H7 (cell line): ENCODE data around the gene MACIR. TPM values are rescaled to one million over a fixed set of nuclear protein-coding genes. Genes with fewer than 3 reads are reported as not detected.
"Not testable (repeated sequence)": the region's sequence is repeated elsewhere in the genome, so short reads cannot be mapped to it uniquely, and the experiment has no call there.

ENCODE experiments used
- DNase-seq: peaks from one replicate; pipeline ENCODE4 v3.0.0; 2012
- H3K27me3 ChIP-seq: 2 replicates; pipeline ENCODE4 v1.6.0; 2011; ENCODE audit warnings: mild to moderate bottlenecking, low read length; ENCODE audit not compliant: control insufficient read depth, insufficient read depth
- H3K36me3 ChIP-seq: replicated peaks from 2 replicates; pipeline ENCODE4 v1.5.1; 2011; ENCODE audit warnings: low read length; ENCODE audit not compliant: control insufficient read depth, insufficient read depth
- H3K4me3 ChIP-seq: 2 replicates; pipeline ENCODE4 v1.5.1; 2011; ENCODE audit warnings: low read depth, mild to moderate bottlenecking, control low read depth, low read length, moderate library complexity; ENCODE audit not compliant: insufficient read depth
- total RNA-seq: library from RNA; depleted of rRNA; stranded (reverse); fragments of >200 nt; shearing (Covaris generic); gene quantifications from 2 replicates; pipeline ENCODE4 v1.2.3, GENCODE V29; 2014; rRNA removed

Gene MACIR, protein sequence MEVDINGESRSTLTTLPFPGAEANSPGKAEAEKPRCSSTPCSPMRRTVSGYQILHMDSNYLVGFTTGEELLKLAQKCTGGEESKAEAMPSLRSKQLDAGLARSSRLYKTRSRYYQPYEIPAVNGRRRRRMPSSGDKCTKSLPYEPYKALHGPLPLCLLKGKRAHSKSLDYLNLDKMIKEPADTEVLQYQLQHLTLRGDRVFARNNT
- 15.0 and 16.0 TPM in 2 replicates for total RNA-seq

DNA sequence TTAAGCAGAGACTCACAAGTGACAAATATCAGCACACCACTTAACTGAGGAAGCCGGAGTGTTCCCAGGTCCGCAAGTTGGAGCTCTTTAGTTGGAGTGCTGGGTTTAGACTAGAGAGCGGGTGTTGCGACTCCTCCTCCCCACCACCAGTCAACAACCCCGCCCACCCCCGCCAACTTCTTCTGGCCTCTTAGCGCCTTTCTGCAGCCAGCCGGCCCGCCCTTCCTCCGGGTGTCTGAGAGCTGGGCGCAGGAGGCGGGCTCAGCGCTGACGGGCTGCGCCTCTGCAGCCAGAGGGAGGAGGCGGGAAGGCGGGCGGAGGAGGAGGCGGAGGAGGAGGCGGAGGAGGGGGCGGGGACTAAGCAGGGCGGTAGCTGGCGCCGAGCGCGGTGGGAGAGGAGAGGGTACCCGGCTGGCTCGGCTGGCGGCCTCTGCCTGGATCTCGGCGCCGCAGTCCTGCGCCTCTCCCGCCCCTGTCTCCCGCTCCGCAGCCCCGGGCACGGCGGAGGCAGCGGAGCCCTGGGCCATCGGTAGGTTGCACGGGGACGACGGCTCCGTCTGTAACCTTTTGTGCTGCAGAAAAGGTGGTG is at the start of gene MACIR:
Gene MACIR (plus strand): TSS at position 396 of the 589 bp plus-strand sequence. CDS start 17,157 bp downstream, outside the sequence.
- Histone ChIP-seq H3K36me3 (no peaks in the 10 kb centered on the region), H3K27me3 (no peaks in the 10 kb centered on the region), H3K4me3 (peak within 1 kb of the TSS; percentile 91)
- DNase-seq: peak; percentile 89

DNA sequence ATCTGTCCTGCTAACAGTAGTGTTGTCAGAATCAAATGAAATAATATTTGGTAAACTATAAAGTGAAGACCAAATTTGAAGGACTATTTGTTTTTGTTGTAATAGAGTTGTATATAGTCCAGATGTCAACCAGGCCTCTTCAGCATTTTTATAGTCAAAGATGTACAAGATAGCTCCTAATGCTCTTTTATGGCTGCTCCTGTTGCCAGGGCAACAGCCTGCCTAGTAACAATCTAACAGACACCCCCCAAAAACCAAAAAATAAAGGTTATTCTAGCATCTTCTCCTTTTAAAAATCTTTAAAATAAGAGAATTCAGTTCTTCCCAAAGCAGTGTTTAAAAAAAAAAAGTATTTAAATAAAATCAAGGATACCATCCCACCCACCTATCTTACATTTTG is 49.5 kb upstream of the MACIR start:
- H3K4me3 ChIP-seq: no peak overlapping the region
- H3K27me3 ChIP-seq: no peaks in the 10 kb centered on the region
- no peak for DNase-seq
- H3K36me3 ChIP-seq: no peaks in the 10 kb centered on the region

DNA sequence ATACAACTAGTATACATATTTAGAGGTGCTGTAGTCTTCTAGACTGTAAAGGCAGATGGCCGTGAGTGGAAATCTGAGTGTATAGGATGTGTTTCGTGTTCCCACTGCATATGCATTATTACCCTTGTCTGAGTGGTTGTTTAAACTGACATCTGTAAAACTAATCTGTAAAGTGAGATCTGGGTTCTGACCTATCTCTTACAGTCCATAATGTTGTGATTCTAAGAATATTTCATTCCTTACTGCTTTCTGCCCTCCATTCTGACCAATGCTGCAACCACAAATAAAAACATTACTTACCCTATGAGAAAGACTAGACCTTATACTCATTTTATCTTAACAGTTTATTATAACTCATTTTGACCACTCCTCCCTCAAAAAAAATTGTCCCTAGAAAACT is 47.6 kb upstream of the MACIR start:
- H3K4me3 ChIP-seq: no peak overlapping the region
- H3K36me3 ChIP-seq: no peaks in the 10 kb centered on the region
- no peak for DNase-seq
- H3K27me3 ChIP-seq: no peaks in the 10 kb centered on the region

DNA sequence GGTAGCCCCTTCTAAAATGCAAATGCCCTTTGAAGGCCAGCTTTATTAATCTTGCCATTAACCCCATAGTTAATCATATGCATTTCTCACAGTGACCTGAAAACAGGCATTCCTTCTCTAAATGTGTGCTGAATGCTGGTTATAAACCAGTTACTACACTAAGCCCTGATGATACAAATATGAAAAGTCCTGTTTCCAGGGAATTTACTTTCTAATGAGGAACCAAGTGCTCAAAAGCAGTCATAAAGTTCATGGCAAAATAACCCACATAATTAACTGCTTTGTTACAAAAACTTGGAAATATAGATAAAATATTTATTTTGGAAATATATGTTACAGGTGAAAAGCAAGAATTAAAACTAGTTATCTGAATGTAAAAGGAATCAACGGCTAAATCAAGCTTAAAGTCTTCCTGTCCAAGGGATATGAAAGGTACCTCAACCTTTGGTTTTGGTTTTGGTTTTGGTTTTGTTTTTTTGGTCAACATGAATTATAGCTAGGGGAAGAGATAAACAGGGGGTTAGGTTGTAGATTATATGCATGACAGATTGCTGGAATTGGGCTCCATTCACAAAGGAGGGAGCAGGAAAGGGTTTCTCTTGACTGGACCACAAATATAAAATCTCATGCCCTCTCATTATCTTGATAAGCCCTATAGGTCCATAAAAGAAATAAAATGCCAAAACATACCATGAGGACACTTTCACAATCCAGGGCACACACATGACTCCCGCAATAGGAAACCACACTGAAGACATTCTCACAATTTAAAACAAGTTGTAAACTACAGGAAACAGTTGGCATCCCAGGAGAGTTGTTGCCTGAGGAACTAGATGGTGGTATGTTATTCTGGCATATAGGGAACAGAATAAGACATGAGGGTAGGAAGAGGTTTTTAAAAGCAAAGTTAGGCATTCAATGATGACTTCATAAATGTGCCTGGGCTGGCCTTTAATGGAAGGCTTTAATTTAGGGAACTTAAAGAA is 46.7 kb upstream of the MACIR start:
- Histone ChIP-seq H3K36me3 (no peaks in the 10 kb centered on the region), H3K27me3 (no peaks in the 10 kb centered on the region), H3K4me3 (no peak overlapping the region)
- no peak for DNase-seq

DNA sequence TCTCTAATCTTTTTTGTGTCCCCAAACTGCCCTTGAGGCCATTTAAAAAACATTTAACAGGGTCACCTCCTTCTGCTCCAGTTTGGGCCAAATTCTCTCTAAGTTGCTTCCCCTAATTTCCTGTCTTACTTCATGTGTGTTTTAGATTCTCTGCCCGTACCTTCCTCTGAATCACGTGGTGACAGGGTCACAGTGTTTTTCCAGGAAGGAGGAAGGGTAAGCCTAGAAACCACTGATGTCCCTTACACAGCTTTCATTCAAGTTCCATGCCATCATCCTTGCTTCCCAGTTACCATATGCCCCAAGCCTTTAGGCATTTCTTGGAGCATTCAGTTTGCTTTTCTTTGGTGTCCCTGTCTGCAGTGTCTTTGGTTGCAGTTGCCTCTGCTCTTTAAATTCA is 42.4 kb upstream of the MACIR start:
- Histone ChIP-seq H3K27me3 (no peaks in the 10 kb centered on the region), H3K36me3 (no peaks in the 10 kb centered on the region), H3K4me3 (no peak overlapping the region)
- peak; percentile 4 for DNase-seq

DNA sequence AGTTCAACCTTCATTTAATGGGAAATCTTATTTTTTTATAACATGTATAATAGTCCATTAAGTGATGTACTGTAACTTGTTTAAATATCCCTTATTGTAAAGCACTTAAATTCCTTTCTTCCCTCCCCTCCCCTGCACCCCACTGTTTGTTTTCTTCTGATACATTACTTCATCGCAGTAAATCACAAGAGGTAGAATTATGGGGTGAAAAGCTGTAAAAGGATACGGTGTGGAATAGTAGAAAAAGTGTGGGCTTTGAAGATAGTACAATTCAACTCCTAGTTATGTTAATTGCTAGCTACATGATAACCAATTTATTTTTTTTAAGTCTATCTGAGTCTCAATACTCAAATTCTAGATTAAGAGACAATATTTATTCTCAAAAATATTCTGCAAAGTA is 41.9 kb upstream of the MACIR start:
- Histone ChIP-seq H3K36me3 (no peaks in the 10 kb centered on the region), H3K27me3 (no peaks in the 10 kb centered on the region), H3K4me3 (no peak overlapping the region)
- no peak for DNase-seq

DNA sequence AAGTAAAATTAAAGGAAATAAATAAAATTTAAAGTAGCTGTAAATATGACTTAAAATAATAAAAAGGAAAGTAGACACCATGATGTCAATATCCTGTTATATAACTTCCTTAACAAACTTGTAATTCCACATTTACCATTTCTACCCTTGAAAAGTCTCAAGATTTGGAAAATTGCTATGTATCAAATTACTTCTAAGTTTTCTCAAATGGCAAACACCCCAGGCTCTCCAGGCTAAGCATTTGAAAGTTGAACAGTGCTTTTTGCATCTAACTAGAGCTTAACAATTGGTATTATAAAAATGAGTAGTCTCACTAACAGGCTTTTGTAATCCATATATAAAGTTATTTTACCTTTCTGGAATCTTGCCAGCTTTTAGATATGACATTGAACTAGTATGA is 41.5 kb upstream of the MACIR start:
- H3K27me3 ChIP-seq: no peaks in the 10 kb centered on the region
- H3K4me3 ChIP-seq: no peak overlapping the region
- H3K36me3 ChIP-seq: no peaks in the 10 kb centered on the region
- no peak for DNase-seq

DNA sequence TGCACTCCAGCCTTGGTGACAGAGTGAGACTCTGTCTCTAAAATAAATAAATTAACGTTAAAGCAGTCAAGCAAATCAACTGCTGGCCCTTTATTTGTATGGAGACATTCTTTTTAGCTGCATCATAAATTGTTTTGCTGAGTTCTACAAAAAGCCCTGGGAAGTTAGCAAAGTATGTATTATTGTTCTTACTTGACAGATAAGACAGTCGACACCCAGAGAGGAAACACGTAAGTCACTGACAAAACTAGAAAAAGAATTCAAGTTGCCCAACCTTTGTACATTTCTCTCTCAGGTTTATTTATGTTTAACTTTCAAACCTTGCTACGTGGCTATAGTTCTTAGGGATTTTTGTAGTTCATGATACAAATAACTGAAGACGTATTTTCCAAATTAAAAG is 40.4 kb upstream of the MACIR start:
- no peak for DNase-seq
- no peak overlapping the region for H3K4me3 ChIP-seq
- no peaks in the 10 kb centered on the region for H3K27me3 ChIP-seq
- no peaks in the 10 kb centered on the region for H3K36me3 ChIP-seq

DNA sequence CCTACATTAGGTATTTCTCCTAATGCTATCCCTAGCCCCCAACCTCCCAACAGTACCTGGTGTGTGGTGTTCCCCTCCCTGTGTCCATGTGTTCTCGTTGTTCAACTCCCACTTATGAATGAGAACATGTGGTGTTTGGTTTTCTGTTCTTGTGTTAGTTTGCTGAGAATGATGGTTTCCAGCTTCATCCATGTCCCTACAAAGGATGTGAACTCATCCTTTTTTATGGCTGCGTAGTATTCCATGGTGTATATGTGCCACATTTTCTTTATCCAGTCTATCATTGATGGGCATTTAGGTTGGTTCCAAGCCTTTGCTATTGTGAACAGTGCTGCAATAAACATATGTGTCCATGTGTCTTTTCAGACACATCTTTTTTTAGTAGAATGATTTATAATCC is 39.5 kb upstream of the MACIR start:
- H3K4me3 ChIP-seq, H3K27me3 ChIP-seq, H3K36me3 ChIP-seq, DNase-seq: not testable (repeated sequence)

DNA sequence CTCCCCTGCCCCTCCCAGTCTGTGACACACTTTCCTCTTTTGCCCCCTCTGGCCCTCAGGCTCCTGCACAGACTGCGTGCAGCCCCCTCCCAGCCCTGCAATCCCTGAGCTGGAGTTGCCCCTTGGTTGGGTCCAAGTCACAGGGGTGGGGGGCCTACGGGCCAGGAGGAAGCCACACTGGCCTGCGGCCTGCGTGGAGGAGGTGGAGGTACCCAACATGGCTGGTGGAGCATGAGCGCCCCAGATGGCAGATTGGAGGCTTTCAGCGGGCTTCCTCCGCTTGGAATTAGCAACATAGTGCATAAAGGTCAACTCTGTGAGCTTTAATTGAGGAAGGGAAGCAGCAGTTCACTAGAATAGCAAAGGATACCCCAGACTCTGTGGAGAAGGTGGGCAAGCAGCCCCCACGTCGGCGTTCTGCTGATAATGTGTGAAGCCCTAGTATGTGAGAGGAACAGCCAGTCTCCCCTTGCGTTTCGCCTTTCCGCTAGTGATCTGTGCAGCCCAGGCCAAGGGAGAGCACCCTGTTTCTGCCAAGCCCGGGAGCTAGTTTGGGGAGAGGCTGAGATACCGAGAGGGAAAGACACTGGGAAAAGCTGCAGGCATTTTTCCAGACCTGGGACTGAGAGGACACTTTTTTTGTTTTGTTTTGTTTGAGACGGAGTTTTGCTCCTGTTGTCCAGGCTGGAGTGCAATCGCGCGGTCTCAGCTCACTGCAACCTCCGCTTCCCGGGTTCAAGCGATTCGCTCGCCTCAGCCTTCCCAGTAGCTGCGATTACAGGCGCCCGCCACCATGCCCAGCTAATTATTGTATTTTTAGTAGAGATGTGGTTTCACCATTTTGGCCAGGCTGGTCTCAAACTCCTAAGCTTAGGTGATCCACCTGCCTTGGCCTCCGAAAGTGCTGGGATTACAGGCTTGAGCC is 35.3 kb upstream of the MACIR start:
- no peak overlapping the region for H3K4me3 ChIP-seq
- peak; percentile 32 for DNase-seq
- H3K27me3 ChIP-seq: no peaks in the 10 kb centered on the region
- H3K36me3 ChIP-seq: no peaks in the 10 kb centered on the region

DNA sequence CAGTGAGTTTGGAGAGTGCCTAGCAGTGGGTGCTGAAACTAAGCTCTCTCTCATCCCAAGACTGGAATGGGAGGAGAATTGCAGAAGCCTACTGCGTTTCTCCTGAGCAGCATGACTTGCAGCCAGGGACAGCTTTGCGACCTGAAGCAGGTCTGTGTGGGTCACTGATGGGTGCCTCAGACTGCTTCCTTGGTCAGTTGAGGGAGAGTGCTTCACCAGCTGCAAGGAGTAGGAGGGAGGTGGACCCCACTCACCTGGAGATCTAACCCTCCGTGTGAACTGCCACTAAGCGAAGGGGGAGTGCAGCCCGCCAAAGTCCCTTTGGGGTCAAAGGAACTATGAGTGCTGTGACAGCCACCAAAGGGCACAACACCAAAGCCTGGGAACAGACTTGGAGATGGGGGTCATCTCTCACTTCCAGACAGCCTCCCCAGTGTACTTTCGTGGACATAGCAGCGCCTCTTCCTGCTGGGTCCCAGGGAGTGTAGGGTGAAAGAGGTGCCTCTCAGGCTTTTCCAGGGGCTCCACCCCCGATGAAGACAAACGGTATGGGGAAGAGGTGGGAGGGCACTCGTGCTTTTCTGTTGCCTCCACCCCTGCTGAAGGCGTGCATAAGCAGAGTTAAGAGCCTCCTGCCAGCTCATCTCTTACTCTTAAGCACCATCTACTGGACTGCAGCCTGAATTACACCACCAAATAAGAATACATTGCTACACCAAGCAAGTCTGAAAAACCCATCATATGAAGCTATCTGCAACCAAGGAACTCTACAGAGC is 34.3 kb upstream of the MACIR start:
- Histone ChIP-seq H3K27me3 (no peaks in the 10 kb centered on the region), H3K36me3 (no peaks in the 10 kb centered on the region), H3K4me3 (peak overlapping the region; percentile 22; the same call in 1 of the 2 replicates)
- peak; percentile 50 for DNase-seq

DNA sequence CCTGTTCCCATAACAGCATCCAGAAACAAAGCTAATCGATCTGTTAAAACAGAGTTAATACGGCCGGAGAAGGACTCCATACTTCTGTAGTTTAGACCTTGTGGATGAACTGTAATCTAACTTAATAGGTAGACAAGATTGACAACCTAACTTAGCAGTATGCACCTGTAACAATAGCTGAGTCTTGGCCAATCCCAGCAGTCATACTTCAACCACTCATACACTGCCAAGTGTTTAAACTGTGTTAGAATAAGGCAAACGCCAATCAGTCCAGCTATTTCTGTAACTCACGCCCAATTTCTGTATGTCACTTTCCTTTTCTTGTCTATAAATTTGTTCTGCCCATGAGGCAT is 33.7 kb upstream of the MACIR start:
- Histone ChIP-seq H3K36me3 (no peaks in the 10 kb centered on the region), H3K4me3 (no peak overlapping the region), H3K27me3 (no peaks in the 10 kb centered on the region)
- DNase-seq: no peak

DNA sequence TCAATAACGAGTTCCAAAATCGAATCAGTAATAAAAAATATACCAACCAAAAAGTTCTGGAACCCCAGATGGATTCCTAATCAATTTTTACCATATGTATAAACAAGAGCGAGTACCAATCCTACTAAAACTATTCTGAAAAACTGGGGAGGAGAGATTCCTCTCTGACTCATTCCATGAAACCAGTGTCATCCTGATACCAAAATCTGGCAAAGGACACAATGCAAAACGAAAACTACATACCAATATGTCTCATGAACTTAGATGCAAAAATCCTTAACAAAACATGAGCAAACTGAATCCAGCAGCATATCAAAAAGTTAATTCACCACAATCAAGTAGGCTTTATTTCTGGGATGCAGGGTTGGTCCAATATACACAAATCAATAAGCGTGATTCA is 30.5 kb upstream of the MACIR start:
- no peak overlapping the region for H3K4me3 ChIP-seq
- H3K36me3 ChIP-seq: no peaks in the 10 kb centered on the region
- no peaks in the 10 kb centered on the region for H3K27me3 ChIP-seq
- DNase-seq: no peak
